T-helper 1 cell treated with Interleukin-12 subunit alpha and Interleukin-12 subunit beta and Interleukin-4 antibody, amounts not matched to agents 30 μg/mL and 1 μg/mL, for 36 hours (primary cell): ENCODE measurements around the gene CPNE4.
"Not testable (repeated sequence)": the region's sequence is repeated elsewhere in the genome, so short reads cannot be mapped to it uniquely, and the experiment has no call there.

Source experiments
- H3K27ac Mint-ChIP-seq: one replicate; pipeline ENCODE4 v1.8.0; 2021; ENCODE audit warnings: mild to moderate bottlenecking, mixed read lengths
- H3K27me3 Mint-ChIP-seq: one replicate; pipeline ENCODE4 v1.8.0; 2021; ENCODE audit warnings: low read depth, mixed read lengths
- H3K36me3 Mint-ChIP-seq: one replicate; pipeline ENCODE4 v1.8.0; 2021; ENCODE audit warnings: low read depth, mixed read lengths
- H3K4me1 Mint-ChIP-seq: one replicate; pipeline ENCODE4 v1.8.0; 2021; ENCODE audit warnings: low read depth, mixed read lengths
- H3K4me3 Mint-ChIP-seq: one replicate; pipeline ENCODE4 v1.8.0; 2021; ENCODE audit warnings: mild to moderate bottlenecking, moderate library complexity, mixed read lengths
- H3K9me3 Mint-ChIP-seq: one replicate; pipeline ENCODE4 v1.8.0; 2021; ENCODE audit warnings: mixed read lengths

The CPNE4 gene

DNA sequence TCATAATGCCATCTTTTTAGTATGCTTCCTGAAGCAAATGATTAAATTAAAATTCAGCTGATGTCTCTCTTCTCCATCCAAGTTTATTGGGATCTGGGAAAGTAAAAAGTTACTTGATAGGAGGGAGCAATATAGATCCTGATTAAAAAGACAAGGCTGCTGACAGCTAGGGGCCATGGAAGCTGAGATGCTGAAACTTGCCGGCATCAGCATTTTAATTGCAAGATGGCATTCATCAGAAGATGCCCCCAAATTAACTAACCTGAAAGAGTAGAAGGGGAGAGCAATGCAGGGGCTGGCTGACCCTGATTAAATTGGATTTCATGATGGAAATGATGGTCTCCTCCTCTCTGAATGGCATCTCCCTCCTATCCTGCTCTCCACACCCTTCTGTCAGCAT lies 31.1 kb downstream of the CPNE4 start:
- Mint-ChIP-seq H3K27me3 (peaks cover 5% of the 10 kb centered on the region), H3K36me3 (no peaks in the 10 kb centered on the region), H3K9me3 (no peaks in the 10 kb centered on the region), H3K27ac (no peak overlapping the region), H3K4me1 (no peaks in the 10 kb centered on the region), H3K4me3 (no peak overlapping the region)

DNA sequence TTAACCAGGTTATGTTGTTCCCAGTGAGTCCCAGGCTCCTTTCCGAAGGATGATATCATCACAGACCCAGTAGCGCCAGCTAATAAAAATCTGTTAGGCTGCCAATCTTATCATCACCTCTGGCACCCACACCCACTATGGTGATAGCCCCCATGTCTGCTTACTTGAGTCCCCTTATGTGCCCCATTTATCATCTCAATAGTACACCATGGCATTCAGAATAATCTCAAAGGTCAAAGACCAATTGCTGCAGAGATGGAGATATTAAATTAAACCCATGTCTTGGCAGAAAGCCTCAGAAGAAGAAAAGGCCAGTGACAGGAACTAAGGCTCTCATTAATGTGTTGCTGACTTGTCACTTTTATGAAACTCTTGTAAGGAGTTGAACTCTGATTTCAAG lies 32.8 kb downstream of the CPNE4 start:
- H3K36me3 Mint-ChIP-seq = no peaks in the 10 kb centered on the region
- H3K4me1 Mint-ChIP-seq = no peaks in the 10 kb centered on the region
- peaks cover 5% of the 10 kb centered on the region for H3K27me3 Mint-ChIP-seq
- no peak overlapping the region for H3K27ac Mint-ChIP-seq
- H3K4me3 Mint-ChIP-seq = no peak overlapping the region
- no peaks in the 10 kb centered on the region for H3K9me3 Mint-ChIP-seq

DNA sequence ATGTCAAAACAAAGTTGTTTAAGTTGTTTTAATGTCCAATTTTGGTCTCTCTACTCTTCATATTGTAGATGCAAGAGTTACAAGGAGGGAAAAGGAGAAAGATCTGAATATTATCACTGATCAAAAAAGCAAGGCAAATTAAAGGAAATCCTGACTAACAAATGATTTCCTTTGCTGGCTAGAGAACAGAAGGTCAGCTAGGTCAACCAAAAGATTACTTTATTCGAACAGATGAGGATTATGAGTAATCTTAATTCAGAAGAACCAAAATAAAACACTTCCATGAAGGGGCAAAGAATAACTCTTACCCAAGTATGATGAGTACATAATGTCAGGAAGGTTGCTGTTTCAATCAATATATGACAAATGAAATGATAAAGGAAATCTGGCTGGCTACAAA lies 33.8 kb downstream of the CPNE4 start:
- Mint-ChIP-seq H3K36me3 (no peaks in the 10 kb centered on the region), H3K9me3 (no peaks in the 10 kb centered on the region), H3K4me1 (no peaks in the 10 kb centered on the region), H3K27ac (no peak overlapping the region), H3K4me3 (no peak overlapping the region), H3K27me3 (no peaks in the 10 kb centered on the region)

DNA sequence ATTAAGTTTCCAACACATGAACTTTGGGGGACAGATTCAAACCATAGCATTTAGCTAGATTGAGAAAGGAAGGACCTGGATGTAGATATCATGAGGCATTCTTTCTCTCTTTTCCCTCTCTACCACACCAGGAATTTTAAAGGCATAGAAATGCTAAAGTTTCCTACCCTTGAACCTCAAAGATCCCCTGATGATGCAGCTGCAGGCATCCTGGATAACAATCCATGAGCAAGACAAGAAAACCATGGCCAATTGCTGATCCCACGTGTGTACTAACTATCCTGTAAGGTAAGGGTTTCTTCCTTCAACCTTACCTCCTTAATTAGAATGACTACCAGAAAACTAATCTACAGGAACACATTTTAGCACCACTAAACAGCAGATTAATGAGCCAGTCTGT lies 36.8 kb downstream of the CPNE4 start:
- H3K9me3 Mint-ChIP-seq = no peaks in the 10 kb centered on the region
- H3K4me1 Mint-ChIP-seq = no peaks in the 10 kb centered on the region
- H3K27ac Mint-ChIP-seq = no peak overlapping the region
- no peaks in the 10 kb centered on the region for H3K27me3 Mint-ChIP-seq
- H3K4me3 Mint-ChIP-seq = no peak overlapping the region
- H3K36me3 Mint-ChIP-seq = no peaks in the 10 kb centered on the region

DNA sequence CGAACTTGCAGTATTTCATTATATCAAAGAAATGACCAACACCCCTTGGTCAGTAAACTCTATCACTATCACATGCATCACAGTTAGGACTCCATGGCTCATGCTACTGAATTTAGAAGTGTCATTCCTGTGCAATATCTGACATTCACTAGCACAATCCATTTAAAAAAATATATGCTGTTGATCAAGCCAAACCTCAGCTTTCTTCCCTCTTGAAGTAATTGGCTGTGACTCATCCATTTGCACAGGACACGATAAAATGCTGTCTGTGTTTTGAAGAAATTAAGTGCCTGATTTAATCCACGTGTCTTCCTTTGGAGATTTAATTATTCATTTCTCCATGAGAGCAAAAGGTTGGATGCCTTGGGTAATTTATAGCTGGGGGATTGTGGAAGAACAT lies 38.9 kb downstream of the CPNE4 start:
- no peaks in the 10 kb centered on the region for H3K36me3 Mint-ChIP-seq
- no peaks in the 10 kb centered on the region for H3K27me3 Mint-ChIP-seq
- H3K4me3 Mint-ChIP-seq = no peak overlapping the region
- peaks cover 5% of the 10 kb centered on the region for H3K9me3 Mint-ChIP-seq
- no peaks in the 10 kb centered on the region for H3K4me1 Mint-ChIP-seq
- H3K27ac Mint-ChIP-seq = no peak overlapping the region

DNA sequence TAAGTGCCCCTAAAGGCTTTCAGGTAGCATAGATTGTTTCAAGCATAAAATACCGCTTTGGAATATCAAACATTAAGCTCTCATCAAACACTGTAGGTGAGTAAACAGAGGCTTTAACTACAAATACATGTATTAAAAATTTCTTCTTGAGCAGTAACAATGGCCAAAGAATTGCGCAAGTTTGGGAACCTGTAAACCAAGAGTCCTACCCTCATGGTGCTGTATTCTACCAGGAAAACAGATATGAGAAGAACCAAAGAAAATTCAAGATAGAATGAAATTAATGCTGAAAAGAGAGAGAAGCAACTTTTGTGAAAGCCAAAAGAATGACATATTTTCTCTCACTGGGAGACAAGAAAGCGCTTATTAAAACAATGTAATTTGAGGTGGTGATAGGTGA lies 45.5 kb downstream of the CPNE4 start:
- H3K4me1 Mint-ChIP-seq = no peaks in the 10 kb centered on the region

DNA sequence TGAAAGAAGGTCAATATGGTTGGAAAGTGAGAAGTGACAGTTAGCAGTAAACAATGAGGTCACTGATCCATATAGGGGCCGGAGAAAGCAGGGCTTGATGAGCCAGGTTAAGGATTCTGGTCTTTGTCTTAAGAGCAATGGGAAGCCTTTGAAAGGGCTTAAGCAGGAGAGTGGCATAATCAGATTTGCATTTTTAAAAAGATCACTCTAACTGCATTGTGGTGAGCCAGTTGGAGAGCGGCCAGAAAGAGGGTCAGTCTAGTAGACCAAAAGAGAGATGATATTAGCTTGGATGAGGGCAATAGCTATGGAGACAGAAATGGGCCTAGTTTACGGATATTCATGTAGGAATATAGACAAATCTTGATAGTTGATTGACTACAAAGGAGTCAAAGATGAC lies 46.6 kb downstream of the CPNE4 start:
- peaks cover 7% of the 10 kb centered on the region for H3K9me3 Mint-ChIP-seq
- no peaks in the 10 kb centered on the region for H3K36me3 Mint-ChIP-seq
- H3K27me3 Mint-ChIP-seq = no peaks in the 10 kb centered on the region
- H3K4me1 Mint-ChIP-seq = no peaks in the 10 kb centered on the region
- no peak overlapping the region for H3K4me3 Mint-ChIP-seq
- H3K27ac Mint-ChIP-seq = no peak overlapping the region

More for the DNA sequence above, 45.5 kb downstream of the CPNE4 start:
- H3K36me3 Mint-ChIP-seq = no peaks in the 10 kb centered on the region
- H3K27me3 Mint-ChIP-seq = no peaks in the 10 kb centered on the region
- peaks cover 7% of the 10 kb centered on the region for H3K9me3 Mint-ChIP-seq
- H3K27ac Mint-ChIP-seq = no peak overlapping the region
- H3K4me3 Mint-ChIP-seq = no peak overlapping the region

DNA sequence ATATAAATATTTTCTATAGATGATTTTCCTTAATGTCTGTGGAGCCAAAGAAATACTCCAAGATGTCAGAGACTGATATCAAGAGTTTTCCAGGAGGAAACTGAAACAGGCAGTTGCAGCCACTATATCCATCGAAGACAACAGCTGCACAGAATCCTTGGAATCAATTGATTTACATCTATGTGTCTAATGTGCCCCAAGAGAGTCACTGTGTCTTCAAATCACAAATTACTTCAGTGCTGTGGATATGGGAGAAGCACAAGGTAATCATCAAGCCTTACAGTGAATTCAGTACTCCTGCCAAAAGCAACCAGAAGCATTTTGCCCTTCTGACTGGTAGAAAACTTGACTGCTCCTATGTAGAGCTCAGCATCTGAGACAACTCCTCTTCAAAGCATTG lies 51.1 kb downstream of the CPNE4 start:
- Mint-ChIP-seq H3K27ac (no peak overlapping the region), H3K36me3 (no peaks in the 10 kb centered on the region), H3K4me1 (no peaks in the 10 kb centered on the region), H3K9me3 (peaks cover under 1% of the 10 kb centered on the region), H3K27me3 (no peaks in the 10 kb centered on the region), H3K4me3 (no peak overlapping the region)

DNA sequence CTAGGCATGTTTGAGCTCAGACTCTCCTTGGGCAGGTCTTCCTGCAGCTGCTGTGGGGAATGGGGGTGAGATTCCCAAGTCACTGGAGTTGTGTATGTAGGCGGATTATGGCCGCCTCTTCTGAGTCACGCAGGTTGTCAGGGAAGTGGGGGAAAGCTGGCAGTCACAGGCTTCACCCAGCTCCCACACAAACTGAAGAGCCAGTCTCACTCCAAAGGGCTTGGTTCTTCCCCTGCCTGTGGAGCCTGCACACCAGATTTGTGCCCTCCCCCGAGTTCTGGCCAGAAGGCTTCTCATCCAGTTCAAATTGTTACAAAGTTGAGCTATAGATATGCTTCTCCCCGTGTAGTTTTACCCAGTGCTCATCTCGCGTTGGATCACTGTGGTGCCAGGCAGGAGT lies 53.5 kb downstream of the CPNE4 start:
- Mint-ChIP-seq H3K36me3 (no peaks in the 10 kb centered on the region), H3K9me3 (peaks cover 4% of the 10 kb centered on the region)

DNA sequence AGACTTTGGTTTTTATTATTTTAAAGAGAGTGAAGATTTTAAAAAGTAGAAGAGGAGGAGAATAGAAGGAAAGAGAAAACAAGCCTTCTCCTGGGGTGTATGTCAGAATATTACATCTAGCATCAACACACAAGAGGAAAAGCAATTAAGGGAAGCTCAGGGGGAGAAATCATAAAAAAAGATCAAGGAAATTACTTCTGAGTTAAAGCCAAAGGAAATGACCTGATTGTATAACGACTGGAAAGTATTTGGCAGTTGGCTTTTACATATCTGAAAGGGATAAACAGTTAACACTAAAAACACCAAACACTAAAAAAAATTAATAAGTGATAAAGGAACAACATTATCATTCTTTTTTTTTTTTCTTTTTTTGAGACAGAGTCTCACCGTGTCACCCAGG lies 58.4 kb downstream of the CPNE4 start:
- no peaks in the 10 kb centered on the region for H3K4me1 Mint-ChIP-seq
- no peak overlapping the region for H3K4me3 Mint-ChIP-seq
- peaks cover 4% of the 10 kb centered on the region for H3K9me3 Mint-ChIP-seq
- no peaks in the 10 kb centered on the region for H3K36me3 Mint-ChIP-seq
- H3K27me3 Mint-ChIP-seq = no peaks in the 10 kb centered on the region
- no peak overlapping the region for H3K27ac Mint-ChIP-seq

More for the DNA sequence above, 53.5 kb downstream of the CPNE4 start:
- Mint-ChIP-seq H3K4me3 (no peak overlapping the region), H3K4me1 (no peaks in the 10 kb centered on the region), H3K27ac (no peak overlapping the region), H3K27me3 (no peaks in the 10 kb centered on the region)

DNA sequence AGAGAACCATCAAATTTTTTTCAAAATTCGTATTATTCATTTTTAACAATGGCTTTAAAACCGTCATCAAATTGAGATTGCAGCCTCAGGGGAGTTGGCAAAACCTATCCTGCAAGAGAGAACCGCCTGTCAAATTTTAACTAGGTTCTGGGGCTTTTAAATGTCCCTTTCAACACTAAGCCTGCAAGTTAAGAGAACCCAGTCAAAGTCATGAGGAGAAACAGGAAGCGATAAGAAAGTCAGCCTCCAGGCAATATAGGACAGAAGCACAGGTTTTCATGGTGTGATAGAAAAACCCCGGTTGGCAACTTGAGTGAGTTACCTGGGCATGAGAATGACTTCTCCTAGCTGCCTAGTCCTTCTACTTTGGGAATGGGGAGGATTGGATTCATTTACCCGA lies 59.8 kb downstream of the CPNE4 start:
- Mint-ChIP-seq H3K4me1 (no peaks in the 10 kb centered on the region), H3K9me3 (peaks cover 4% of the 10 kb centered on the region), H3K4me3 (no peak overlapping the region), H3K27me3 (no peaks in the 10 kb centered on the region), H3K27ac (no peak overlapping the region), H3K36me3 (no peaks in the 10 kb centered on the region)

DNA sequence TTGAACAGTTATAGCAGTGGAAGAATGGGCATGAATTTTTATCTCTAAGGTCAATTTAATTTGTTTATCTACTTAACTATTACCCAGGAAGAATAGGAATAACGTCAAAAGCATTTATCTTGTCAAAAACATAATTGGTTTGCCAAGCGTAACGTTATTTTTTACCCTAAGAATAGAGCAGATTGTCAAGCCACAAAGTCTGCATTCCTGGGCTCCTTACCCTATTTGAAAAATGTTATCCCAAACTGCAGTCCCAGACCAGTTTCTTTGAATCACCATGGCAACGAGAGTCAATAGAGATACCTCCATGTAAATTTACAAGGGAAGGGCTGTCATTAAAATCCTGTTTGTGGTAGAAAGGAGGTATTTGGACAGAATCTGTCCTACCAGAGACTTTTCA lies 61.1 kb downstream of the CPNE4 start:
- no peak overlapping the region for H3K4me3 Mint-ChIP-seq
- no peaks in the 10 kb centered on the region for H3K4me1 Mint-ChIP-seq
- no peak overlapping the region for H3K27ac Mint-ChIP-seq
- no peaks in the 10 kb centered on the region for H3K36me3 Mint-ChIP-seq
- H3K9me3 Mint-ChIP-seq = peaks cover 4% of the 10 kb centered on the region
- H3K27me3 Mint-ChIP-seq = no peaks in the 10 kb centered on the region

DNA sequence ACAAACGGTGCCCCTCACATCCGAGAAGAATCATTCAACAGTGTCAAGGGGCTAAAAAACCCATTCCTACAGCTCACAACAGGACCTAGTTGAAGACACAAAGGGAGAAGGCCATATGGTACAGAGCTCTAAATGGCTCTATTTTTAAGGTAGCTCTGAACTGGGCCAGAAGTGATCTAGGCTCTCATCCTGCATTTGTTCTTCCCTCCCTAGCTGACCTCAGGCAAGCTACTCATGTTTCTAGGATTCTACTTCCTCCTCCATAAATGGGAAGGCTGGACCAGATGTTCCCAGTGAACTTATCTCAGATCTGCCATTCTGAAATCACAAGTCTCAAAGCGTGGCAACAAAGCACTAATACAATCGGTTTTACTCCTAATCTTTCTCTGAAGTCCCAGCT lies 62.3 kb downstream of the CPNE4 start:
- H3K4me1 Mint-ChIP-seq = no peaks in the 10 kb centered on the region
- H3K36me3 Mint-ChIP-seq = no peaks in the 10 kb centered on the region
- H3K4me3 Mint-ChIP-seq = no peak overlapping the region
- no peaks in the 10 kb centered on the region for H3K9me3 Mint-ChIP-seq
- no peak overlapping the region for H3K27ac Mint-ChIP-seq
- no peaks in the 10 kb centered on the region for H3K27me3 Mint-ChIP-seq

DNA sequence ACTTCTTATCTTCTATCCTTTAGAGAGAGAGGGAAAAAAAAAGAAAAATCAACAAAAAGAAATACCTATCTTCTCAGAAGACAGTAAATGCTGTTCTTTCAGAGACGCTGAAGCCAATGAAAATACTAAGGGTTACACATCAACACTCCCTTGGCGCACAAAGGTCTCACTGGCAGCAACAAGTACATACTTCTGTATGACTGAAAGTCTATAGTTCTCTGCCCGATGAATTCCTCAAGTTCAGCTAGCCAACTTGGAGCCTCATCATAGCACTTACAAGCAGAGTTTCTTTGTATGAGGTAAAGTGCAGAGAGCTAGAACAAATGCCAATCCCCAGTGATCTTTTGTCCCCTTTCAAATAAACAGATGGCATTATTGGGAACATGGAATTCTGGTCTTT lies 62.7 kb downstream of the CPNE4 start:
- H3K9me3 Mint-ChIP-seq = no peaks in the 10 kb centered on the region
- H3K4me3 Mint-ChIP-seq = no peak overlapping the region
- H3K4me1 Mint-ChIP-seq = no peaks in the 10 kb centered on the region
- H3K27ac Mint-ChIP-seq = no peak overlapping the region
- no peaks in the 10 kb centered on the region for H3K36me3 Mint-ChIP-seq
- H3K27me3 Mint-ChIP-seq = no peaks in the 10 kb centered on the region

DNA sequence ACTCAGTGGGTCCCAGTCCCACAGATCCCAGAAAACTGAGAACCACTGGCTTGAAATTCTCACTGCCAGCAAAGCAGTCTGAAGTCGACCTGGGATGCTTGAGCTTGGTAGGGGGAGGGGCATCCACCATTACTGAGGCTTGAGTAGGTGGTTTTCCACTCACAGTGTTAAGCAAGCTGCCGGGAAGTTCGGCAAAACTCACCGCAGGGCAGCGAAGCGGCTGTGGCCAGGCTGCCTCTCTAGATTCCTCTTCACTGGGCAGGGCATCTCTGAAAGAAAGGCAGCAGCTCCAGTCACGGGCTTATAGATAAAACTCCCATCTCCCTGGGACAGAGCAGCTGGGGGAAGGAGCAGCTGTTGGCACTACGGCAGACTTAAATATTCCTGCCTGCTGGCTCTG lies 71.4 kb downstream of the CPNE4 start:
- H3K4me1 Mint-ChIP-seq, H3K36me3 Mint-ChIP-seq, H3K4me3 Mint-ChIP-seq, H3K27me3 Mint-ChIP-seq, H3K27ac Mint-ChIP-seq, H3K9me3 Mint-ChIP-seq: not testable (repeated sequence)

DNA sequence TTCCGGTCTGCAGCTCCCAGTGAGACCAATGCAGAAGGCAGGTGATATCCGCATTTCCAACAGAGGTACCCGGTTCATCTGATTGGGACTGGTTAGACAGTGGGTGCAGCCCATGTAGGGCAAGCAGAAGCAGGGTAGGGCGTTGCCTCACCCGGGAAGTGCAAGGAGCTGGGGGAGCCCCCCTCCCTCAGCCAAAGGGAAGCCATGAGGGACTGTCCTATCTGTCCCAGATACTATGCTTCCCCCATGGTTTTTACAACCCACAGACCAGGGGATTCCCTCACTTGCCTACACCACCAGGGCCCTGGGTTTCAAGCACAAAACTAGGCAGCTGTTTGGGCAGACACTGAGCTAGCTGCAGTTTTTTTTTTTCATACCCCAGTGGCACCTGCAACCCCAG lies 71.8 kb downstream of the CPNE4 start:
- Mint-ChIP-seq H3K9me3 (peaks cover 5% of the 10 kb centered on the region), H3K4me1 (no peaks in the 10 kb centered on the region), H3K4me3 (no peak overlapping the region), H3K36me3 (no peaks in the 10 kb centered on the region), H3K27me3 (no peaks in the 10 kb centered on the region), H3K27ac (no peak overlapping the region)
